GM12873 (cell line): Measurements from ENCODE around the gene COX7B.

Source experiments
- CTCF ChIP-seq: IDR thresholded peaks from 2 replicates; pipeline ENCODE4 v1.5.1; 2012; ENCODE audit warnings: low read depth, mild to moderate bottlenecking, moderate library complexity, low read length, control low read depth; ENCODE audit not compliant: insufficient read depth; ENCODE audit errors: missing control alignments

COX7B gene

GRCh38 chrX:77952173-77952572 is 52.9 kb downstream of the COX7B start:
- no peak for TF ChIP-seq CTCF

GRCh38 chrX:77953302-77953701 is 54.0 kb downstream of the COX7B start:
- TF ChIP-seq CTCF = no peak

- no peak for TF ChIP-seq CTCF
Observed at GRCh38 chrX:77953708-77954107, 54.4 kb downstream of the COX7B start.
